PC-9 (cell line): ENCODE data around the gene NT5C1A. TPM values are rescaled to one million over a fixed set of nuclear protein-coding genes. Genes with fewer than 3 reads are reported as not detected.
A peak's percentile ranks its signal among the peaks of the same experiment; 100 is the strongest.

Experiments used
- Bru-seq: library from RNA; stranded (reverse); fragments of 400-500 nt; gene quantifications from one replicate; lab custom pipeline; 2021; lab: Mats Ljungman, UMichigan
- BruChase-seq, 2 experiments: library from RNA; stranded (reverse); fragments of 400-500 nt; gene quantifications; one replicate each; lab custom pipeline; 2021; lab: Mats Ljungman, UMichigan
- BruUV-seq: library from RNA; stranded (reverse); fragments of 400-500 nt; replicated peaks from 2 replicates; lab custom pipeline; 2021; lab: Mats Ljungman, UMichigan
- CTCF ChIA-PET: fragments of 300-600 bp; sonication (Branson Sonifier 250); formaldehyde crosslinking; loops from one replicate; lab custom pipeline; 2022; ENCODE audit warnings: antibody characterized with exemption; lab: Charles Lee
- POLR2A ChIA-PET: fragments of 300-600 bp; sonication (Branson Sonifier 250); formaldehyde crosslinking; loops from one replicate; lab custom pipeline; 2022; ENCODE audit warnings: antibody characterized with exemption; ENCODE audit not compliant: unreplicated experiment; lab: Charles Lee
- DNase-seq, 2 experiments: peaks; one replicate each; pipeline versions ENCODE4 v3.0.0 to v3.0.0-alpha.2; 2015 to 2022; ENCODE audit warnings: mixed read lengths in 1 of 2
- H2AFZ ChIP-seq: fragments of 200-600 bp; sonication (generic); 2 replicates; pipeline ENCODE4 v1.8.1; 2017; ENCODE audit warnings: antibody characterized with exemption
- H3F3A ChIP-seq: fragments of 200-600 bp; sonication (generic); 2 replicates; pipeline ENCODE4 v1.8.1; 2017; ENCODE audit warnings: antibody characterized with exemption, mild to moderate bottlenecking, low read depth; ENCODE audit not compliant: insufficient read depth
- H3K27ac ChIP-seq: fragments of 200-600 bp; sonication (generic); 2 replicates; pipeline ENCODE4 v1.6.1; 2016; ENCODE audit warnings: mixed run types
- H3K27me3 ChIP-seq: fragments of 200-600 bp; sonication (generic); 2 replicates; pipeline ENCODE4 v1.6.1; 2016; ENCODE audit warnings: low read depth, mixed run types; ENCODE audit not compliant: insufficient read depth
- H3K36me3 ChIP-seq: fragments of 200-600 bp; sonication (generic); 2 replicates; pipeline ENCODE4 v1.6.1; 2016; ENCODE audit warnings: low read depth, mixed run types
- H3K4me1 ChIP-seq: fragments of 200-600 bp; sonication (generic); replicated peaks from 2 replicates; pipeline ENCODE4 v1.6.1; 2016; ENCODE audit warnings: mixed run types; ENCODE audit not compliant: insufficient read depth
- H3K4me2 ChIP-seq: fragments of 200-600 bp; sonication (generic); 2 replicates; pipeline ENCODE4 v1.6.1; 2017; ENCODE audit warnings: mixed run types
- H3K4me3 ChIP-seq: fragments of 200-600 bp; sonication (generic); 2 replicates; pipeline ENCODE4 v1.6.1; 2016; ENCODE audit warnings: mixed run types
- H3K79me2 ChIP-seq: fragments of 200-600 bp; sonication (generic); 2 replicates; pipeline ENCODE4 v1.6.1; 2017; ENCODE audit warnings: low read depth, mixed run types
- H3K9me2 ChIP-seq: fragments of 200-600 bp; sonication (generic); 2 replicates; pipeline ENCODE4 v1.8.1; 2017; ENCODE audit warnings: mild to moderate bottlenecking; ENCODE audit not compliant: insufficient read depth
- H3K9me3 ChIP-seq: fragments of 200-600 bp; sonication (generic); 2 replicates; pipeline ENCODE4 v1.8.1; 2016; ENCODE audit warnings: low read depth; ENCODE audit not compliant: insufficient read depth
- H4K20me1 ChIP-seq: fragments of 200-600 bp; sonication (generic); 2 replicates; pipeline ENCODE4 v1.8.1; 2017; ENCODE audit not compliant: insufficient read depth
- EZH2 ChIP-seq: fragments of 200-600 bp; sonication (generic); IDR thresholded peaks from 2 replicates; pipeline ENCODE4 v1.8.0; 2017; ENCODE audit warnings: antibody characterized with exemption, low read depth
- intact Hi-C: fragments of 100-400 bp; cut with micrococcal nuclease; formaldehyde crosslinking; loops from one replicate; pipeline ENCODE4 v1.10.0; 2022; ENCODE audit not compliant: unreplicated experiment
- long read RNA-seq: library from polyadenylated mRNA; stranded (forward); transcript quantifications from one replicate; pipeline ENCODE4 v2.0.0, GENCODE V29; 2022
- total RNA-seq: library from RNA; stranded (reverse); gene quantifications from 2 replicates; pipeline ENCODE4 v1.2.3, GENCODE V29; 2021
- TF ChIP-seq, protein P1 (sequence below): fragments of 200-600 bp; sonication (generic); conservative IDR thresholded peaks from 2 replicates; pipeline ENCODE4 v1.6.1; 2017; ENCODE audit warnings: mixed run types, antibody characterized with exemption, mild to moderate bottlenecking, moderate library complexity

The NT5C1A gene
- total RNA-seq = not detected in 2 replicates
- not detected for Bru-seq, nascent RNA
- BruChase-seq, experiment 1, labeled RNA remaining after a 2-hour chase = not detected
- BruChase-seq, experiment 2, labeled RNA remaining after a 6-hour chase = not detected
- long read RNA-seq = 0 reads

DNA sequence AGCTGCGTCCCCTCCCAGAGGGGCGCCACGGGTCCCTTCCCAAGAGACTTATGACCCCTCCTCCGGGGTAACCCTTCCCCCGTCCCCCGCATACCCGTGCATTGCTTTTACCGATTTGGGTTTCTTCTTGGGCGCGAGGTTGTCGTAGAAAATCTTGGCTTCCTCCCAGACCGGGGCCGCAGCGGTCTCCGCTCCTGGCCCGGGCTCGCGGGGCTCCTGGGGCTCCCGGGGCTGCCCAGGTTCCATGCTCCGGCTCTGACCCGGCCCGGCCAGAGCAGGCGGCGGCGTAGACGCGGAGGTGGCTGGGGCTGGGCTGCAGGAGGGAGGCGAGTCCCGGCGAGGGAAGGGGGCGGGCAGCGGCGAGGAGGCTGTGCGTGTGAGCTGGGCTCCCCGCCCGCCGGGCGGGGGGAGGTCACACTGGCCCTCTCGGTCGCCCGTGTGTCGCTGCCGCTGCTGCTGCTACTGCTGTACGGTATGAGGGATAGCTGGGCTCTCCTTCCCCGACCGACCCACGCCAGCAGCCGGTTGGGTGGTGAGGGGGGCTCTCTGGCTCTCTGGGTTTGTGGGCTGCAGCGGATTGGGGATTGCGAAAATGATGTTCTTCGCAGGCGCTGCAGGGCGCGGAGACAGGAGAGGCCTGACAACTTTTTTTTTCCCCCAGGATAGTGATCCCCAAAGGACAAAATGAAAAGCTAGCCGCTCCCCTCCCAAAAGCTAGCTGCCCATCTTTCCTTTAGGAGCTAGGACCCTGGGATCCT is at the start of gene NT5C1A:
TSS of gene NT5C1A (minus strand) at position 315 of the 758 bp plus-strand sequence. CDS start at position 246, 69 bp downstream.
- Histone ChIP-seq H3K36me3 (no peaks in the 10 kb centered on the region), H3K27ac (no peak within 1 kb of the TSS), H3K79me2 (no peaks in the 10 kb centered on the region), H3K9me3 (no peaks in the 10 kb centered on the region), H3K4me2 (peak within 1 kb of the TSS; percentile 54), H4K20me1 (no peaks in the 10 kb centered on the region), H3K4me3 (no peak within 1 kb of the TSS; the same call in 1 of the 2 replicates), H2AFZ (no peak within 1 kb of the TSS), H3K9me2 (no peaks in the 10 kb centered on the region), H3K4me1 (peaks cover 7% of the 10 kb centered on the region), H3K27me3 (peaks cover 31% of the 10 kb centered on the region), H3F3A (no peaks in the 10 kb centered on the region)
- TF ChIP-seq EZH2 = no peak
- TF ChIP-seq, protein P1, sequence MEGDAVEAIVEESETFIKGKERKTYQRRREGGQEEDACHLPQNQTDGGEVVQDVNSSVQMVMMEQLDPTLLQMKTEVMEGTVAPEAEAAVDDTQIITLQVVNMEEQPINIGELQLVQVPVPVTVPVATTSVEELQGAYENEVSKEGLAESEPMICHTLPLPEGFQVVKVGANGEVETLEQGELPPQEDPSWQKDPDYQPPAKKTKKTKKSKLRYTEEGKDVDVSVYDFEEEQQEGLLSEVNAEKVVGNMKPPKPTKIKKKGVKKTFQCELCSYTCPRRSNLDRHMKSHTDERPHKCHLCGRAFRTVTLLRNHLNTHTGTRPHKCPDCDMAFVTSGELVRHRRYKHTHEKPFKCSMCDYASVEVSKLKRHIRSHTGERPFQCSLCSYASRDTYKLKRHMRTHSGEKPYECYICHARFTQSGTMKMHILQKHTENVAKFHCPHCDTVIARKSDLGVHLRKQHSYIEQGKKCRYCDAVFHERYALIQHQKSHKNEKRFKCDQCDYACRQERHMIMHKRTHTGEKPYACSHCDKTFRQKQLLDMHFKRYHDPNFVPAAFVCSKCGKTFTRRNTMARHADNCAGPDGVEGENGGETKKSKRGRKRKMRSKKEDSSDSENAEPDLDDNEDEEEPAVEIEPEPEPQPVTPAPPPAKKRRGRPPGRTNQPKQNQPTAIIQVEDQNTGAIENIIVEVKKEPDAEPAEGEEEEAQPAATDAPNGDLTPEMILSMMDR = no peak
- BruUV-seq = no TSS peak
- ChIA-PET CTCF (interaction anchor here (0.6 to 1.4 kb wide), 3 partner anchors 20 to 68 kb away, joined by 3 to 13 read pairs (median 4); partner anchors contain the start of gene HPCAL4), POLR2A (interaction anchor here (0.6 to 0.7 kb wide), 2 partner anchors 19 to 66 kb away, joined by 4 to 5 read pairs; partner anchors contain the start of gene HPCAL4)
- intact Hi-C loops = no loop called here
- DNase-seq = no peak

DNA sequence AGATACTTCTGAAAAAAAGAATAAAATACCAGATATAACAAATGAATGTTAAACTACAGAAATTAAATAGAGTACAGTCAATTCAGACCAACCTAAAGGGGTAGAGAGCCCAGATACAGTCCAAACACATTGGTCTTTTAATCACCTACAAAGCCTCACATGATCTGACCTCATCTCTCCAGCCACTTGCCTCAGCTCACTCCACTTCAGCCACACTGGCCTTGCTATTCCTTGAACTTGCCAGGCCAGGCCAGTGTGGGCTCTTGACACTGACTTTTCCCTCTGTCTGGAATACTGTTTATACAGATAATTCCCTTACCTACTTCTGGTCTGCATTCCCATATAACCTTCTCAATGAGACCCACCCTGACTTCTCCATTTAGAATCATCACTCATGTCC is 49.8 kb upstream of the NT5C1A start:
- H4K20me1 ChIP-seq = no peaks in the 10 kb centered on the region
- no peaks in the 10 kb centered on the region for H3K9me3 ChIP-seq
- no peak overlapping the region for H3K4me3 ChIP-seq
- no peak for DNase-seq
- no peaks in the 10 kb centered on the region for H3K36me3 ChIP-seq
- POLR2A ChIA-PET = no interaction called here
- no peak overlapping the region for H3K4me2 ChIP-seq
- no peaks in the 10 kb centered on the region for H3K9me2 ChIP-seq
- TF ChIP-seq, protein P1 = no peak
- TF ChIP-seq EZH2 = no peak
- no TSS peak for BruUV-seq
- no peaks in the 10 kb centered on the region for H3K4me1 ChIP-seq
- H3K27ac ChIP-seq = no peak overlapping the region
- H3K79me2 ChIP-seq = no peaks in the 10 kb centered on the region
- CTCF ChIA-PET = no interaction called here
- H2AFZ ChIP-seq = no peak overlapping the region
- no peaks in the 10 kb centered on the region; the same call in 1 of the 2 replicates for H3F3A ChIP-seq
- peaks cover 5% of the 10 kb centered on the region; the same call in 1 of the 2 replicates for H3K27me3 ChIP-seq
- intact Hi-C loops = loop anchor here (5.0 kb wide), 1 partner anchor 464 kb away; no protein-coding TSS in a partner anchor

DNA sequence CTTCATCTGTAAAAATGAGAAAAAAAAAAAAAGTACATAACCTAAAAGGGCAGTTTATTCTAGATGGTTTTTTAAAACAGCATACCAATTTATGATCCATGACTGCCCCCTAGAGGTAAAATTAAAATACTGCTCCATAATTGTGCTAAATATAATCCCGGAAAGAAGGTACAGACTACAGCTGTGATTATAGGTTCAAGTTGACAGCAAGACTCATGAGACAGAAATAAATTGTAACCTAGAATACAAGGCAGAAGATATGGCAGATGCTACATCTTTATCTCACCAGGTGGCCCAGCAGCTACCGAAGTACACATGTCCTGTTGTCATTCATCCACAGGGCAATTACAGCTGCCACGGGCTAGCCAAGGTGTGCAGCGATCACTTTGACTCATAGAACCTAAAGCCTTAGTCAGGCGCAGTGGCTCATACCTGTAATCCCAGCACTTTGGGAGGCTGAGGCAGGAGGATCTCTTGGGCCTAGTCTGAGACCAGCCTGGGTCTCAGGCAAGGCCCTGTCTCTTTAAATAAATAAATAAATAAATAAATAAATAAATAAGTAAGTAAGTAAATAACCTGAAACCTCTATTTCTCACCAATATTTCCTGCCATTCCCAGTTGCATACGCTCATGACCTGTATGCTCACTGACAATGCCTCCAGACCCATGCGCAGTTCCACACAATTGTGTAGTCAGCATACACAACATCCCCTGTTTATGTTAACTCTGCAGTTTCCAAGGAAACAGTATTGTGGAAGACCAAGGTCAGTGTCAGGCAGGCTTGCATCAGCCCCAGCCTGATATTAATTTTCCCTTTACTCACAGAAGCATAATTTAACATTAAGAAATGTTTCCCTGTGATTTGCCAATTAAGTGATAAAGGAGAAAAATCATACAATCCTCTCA is 48.4 kb upstream of the NT5C1A start:
- no peaks in the 10 kb centered on the region for H3K36me3 ChIP-seq
- H3K4me3 ChIP-seq = no peak overlapping the region
- peak; percentile 6 to 61 for DNase-seq
- peaks cover 5% of the 10 kb centered on the region; the same call in 1 of the 2 replicates for H3K27me3 ChIP-seq
- ChIA-PET POLR2A (no interaction called here), CTCF (interaction anchor here (0.6 to 1.3 kb wide), 5 partner anchors 51 to 272 kb away, joined by 3 to 8 read pairs (median 4); no protein-coding TSS in a partner anchor)
- H3K4me1 ChIP-seq = no peaks in the 10 kb centered on the region
- H3K9me3 ChIP-seq = no peaks in the 10 kb centered on the region
- no peaks in the 10 kb centered on the region for H3K79me2 ChIP-seq
- intact Hi-C loops = loop anchor here (1.0 to 5.0 kb wide), 3 partner anchors 114 to 622 kb away; no protein-coding TSS in a partner anchor
- BruUV-seq = no TSS peak
- no peaks in the 10 kb centered on the region; the same call in 1 of the 2 replicates for H3F3A ChIP-seq
- H3K4me2 ChIP-seq = no peak overlapping the region
- H2AFZ ChIP-seq = no peak overlapping the region
- no peaks in the 10 kb centered on the region for H3K9me2 ChIP-seq
- no peak for TF ChIP-seq EZH2
- TF ChIP-seq, protein P1 = peak; percentile 89
- H4K20me1 ChIP-seq = no peaks in the 10 kb centered on the region
- H3K27ac ChIP-seq = no peak overlapping the region
